Spleen (tissue), 7 donors: Measurements from ENCODE around the gene TEX51.

Experiments
- CTCF ChIP-seq, 11 experiments: fragments of 200-600 bp in 7 of 11; fragments of 450-650 bp in 4 of 11; sonication (generic) in 4 of 11; IDR thresholded peaks in 8 of 11; conservative IDR thresholded peaks in 3 of 11; 1 replicate in 7 of 11; 2 replicates in 4 of 11; pipeline versions ENCODE4 v1.4.0 to v1.8.0; 2016 to 2021; ENCODE audit warnings: antibody characterized with exemption in 11 of 11, inconsistent platforms in 4 of 11, mild to moderate bottlenecking in 1 of 11
- POLR2A ChIP-seq, 3 donors: fragments of 450-650 bp; IDR thresholded peaks; one replicate each; pipeline ENCODE4 v1.5.1; 2017; ENCODE audit warnings: antibody characterized with exemption in 3 of 3, mild to moderate bottlenecking in 1 of 3
- POLR2AphosphoS5 ChIP-seq, 3 donors: sonication (generic); formaldehyde crosslinking; IDR thresholded peaks; one replicate each; pipeline ENCODE4 v1.5.1; 2017; ENCODE audit warnings: antibody characterized with exemption in 3 of 3
- donor health status: DM: no; HTN: no; CAD: no; lungs with moderate emphysema.
- donor health status: DM: no; HTN: no; CAD: no.
- donor health status: DM: no; HTN: no; CAD: no.

GRCh38 chr2:126850940-126851339 lies 47.8 kb upstream of the TEX51 start:
- TF ChIP-seq CTCF (IDR thresholded peaks at IDR 0.05 in 8 of 11, conservative IDR thresholded peaks at IDR 0.05 in 3 of 11) (no peak), POLR2A (IDR thresholded peaks at IDR 0.05) (no peak), POLR2AphosphoS5 (IDR thresholded peaks at IDR 0.05) (no peak)
